Stimulated activated memory B cell treated with anti-CD40 and anti-IgM and Interleukin-4, amounts not matched to agents 10 μg/mL and 1 μg/mL and 100 μg/mL, for 72 hours (primary cell): ENCODE data around the gene LENG9.
A peak's percentile ranks its signal among the peaks of the same experiment; 100 is the strongest.
"Not testable (repeated sequence)": the region's sequence is repeated elsewhere in the genome, so short reads cannot be mapped to it uniquely, and the experiment has no call there.

Experiments
- ATAC-seq: fragments of 150-1000 bp; cut with Tn5 transposase; 2 replicates; pipeline ENCODE4 v1.10.0; 2021
- H3K27ac Mint-ChIP-seq: one replicate; pipeline ENCODE4 v1.8.0; 2022; ENCODE audit warnings: mild to moderate bottlenecking, mixed read lengths
- H3K27me3 Mint-ChIP-seq: one replicate; pipeline ENCODE4 v1.8.0; 2022; ENCODE audit warnings: mixed read lengths
- H3K36me3 Mint-ChIP-seq: one replicate; pipeline ENCODE4 v1.8.0; 2022; ENCODE audit warnings: mixed read lengths
- H3K4me1 Mint-ChIP-seq: one replicate; pipeline ENCODE4 v1.8.0; 2022; ENCODE audit warnings: mixed read lengths
- H3K4me3 Mint-ChIP-seq: one replicate; pipeline ENCODE4 v1.8.0; 2022; ENCODE audit warnings: mild to moderate bottlenecking, moderate library complexity, mixed read lengths
- H3K9me3 Mint-ChIP-seq: one replicate; pipeline ENCODE4 v1.8.0; 2022; ENCODE audit warnings: mixed read lengths

LENG9 gene

GRCh38 chr19:54456423-54457373 lies 6.9 kb downstream of the LENG9 start:
- Mint-ChIP-seq H3K36me3 (peaks cover 73% of the 10 kb centered on the region), H3K4me3 (no peak overlapping the region), H3K27ac (no peak overlapping the region), H3K27me3 (no peaks in the 10 kb centered on the region), H3K4me1 (peaks cover 38% of the 10 kb centered on the region), H3K9me3 (no peaks in the 10 kb centered on the region)
- ATAC-seq: no peak

- peaks cover 40% of the 10 kb centered on the region for H3K4me1 Mint-ChIP-seq
- no peaks in the 10 kb centered on the region for H3K27me3 Mint-ChIP-seq
- no peaks in the 10 kb centered on the region for H3K9me3 Mint-ChIP-seq
- H3K4me3 Mint-ChIP-seq: no peak overlapping the region
- H3K27ac Mint-ChIP-seq: no peak overlapping the region
- ATAC-seq: no peak
- peaks cover 74% of the 10 kb centered on the region for H3K36me3 Mint-ChIP-seq
Observed at GRCh38 chr19:54455786-54456422, 7.7 kb downstream of the LENG9 start.

GRCh38 chr19:54454781-54455675 lies 8.6 kb downstream of the LENG9 start:
- H3K4me3 Mint-ChIP-seq: no peak overlapping the region
- H3K9me3 Mint-ChIP-seq: no peaks in the 10 kb centered on the region
- no peak overlapping the region for H3K27ac Mint-ChIP-seq
- no peaks in the 10 kb centered on the region for H3K27me3 Mint-ChIP-seq
- H3K4me1 Mint-ChIP-seq: peaks cover 48% of the 10 kb centered on the region
- H3K36me3 Mint-ChIP-seq: peaks cover 83% of the 10 kb centered on the region
- no peak for ATAC-seq

GRCh38 chr19:54453921-54454780 lies 9.4 kb downstream of the LENG9 start:
- ATAC-seq: no peak
- H3K27me3 Mint-ChIP-seq: no peaks in the 10 kb centered on the region
- H3K36me3 Mint-ChIP-seq: peaks cover 82% of the 10 kb centered on the region
- H3K4me1 Mint-ChIP-seq: peaks cover 45% of the 10 kb centered on the region
- no peak overlapping the region for H3K27ac Mint-ChIP-seq
- H3K4me3 Mint-ChIP-seq: no peak overlapping the region
- H3K9me3 Mint-ChIP-seq: no peaks in the 10 kb centered on the region

GRCh38 chr19:54452626-54453025 lies 11.0 kb downstream of the LENG9 start:
- H3K4me1 Mint-ChIP-seq: peaks cover 43% of the 10 kb centered on the region

DNA sequence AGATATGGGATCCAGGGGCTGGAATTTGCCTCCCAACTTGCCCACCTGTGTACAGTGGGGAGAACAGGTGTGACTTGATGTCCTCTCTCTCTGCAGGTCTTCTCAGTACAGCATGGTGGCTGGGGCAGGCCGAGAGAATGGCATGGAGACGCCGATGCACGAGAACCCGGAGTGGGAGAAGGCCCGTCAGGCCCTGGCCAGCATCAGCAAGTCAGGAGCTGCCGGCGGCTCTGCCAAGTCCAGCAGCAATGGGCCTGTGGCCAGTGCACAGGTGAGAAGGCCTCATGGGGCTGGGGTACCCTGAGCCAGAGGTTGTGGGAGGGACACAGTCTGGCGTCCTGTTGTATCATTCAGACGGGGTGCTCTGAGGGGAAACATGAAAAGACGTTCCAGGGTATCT lies 11.6 kb downstream of the LENG9 start:
- Mint-ChIP-seq H3K4me1 (peaks cover 49% of the 10 kb centered on the region), H3K27ac (no peak overlapping the region), H3K27me3 (no peaks in the 10 kb centered on the region), H3K9me3 (no peaks in the 10 kb centered on the region), H3K4me3 (no peak overlapping the region), H3K36me3 (peaks cover 66% of the 10 kb centered on the region)
- no peak for ATAC-seq

More at GRCh38 chr19:54452626-54453025, 11.0 kb downstream of the LENG9 start:
- no peak for ATAC-seq
- Mint-ChIP-seq H3K9me3 (no peaks in the 10 kb centered on the region), H3K4me3 (no peak overlapping the region), H3K36me3 (peaks cover 72% of the 10 kb centered on the region), H3K27ac (no peak overlapping the region), H3K27me3 (no peaks in the 10 kb centered on the region)

DNA sequence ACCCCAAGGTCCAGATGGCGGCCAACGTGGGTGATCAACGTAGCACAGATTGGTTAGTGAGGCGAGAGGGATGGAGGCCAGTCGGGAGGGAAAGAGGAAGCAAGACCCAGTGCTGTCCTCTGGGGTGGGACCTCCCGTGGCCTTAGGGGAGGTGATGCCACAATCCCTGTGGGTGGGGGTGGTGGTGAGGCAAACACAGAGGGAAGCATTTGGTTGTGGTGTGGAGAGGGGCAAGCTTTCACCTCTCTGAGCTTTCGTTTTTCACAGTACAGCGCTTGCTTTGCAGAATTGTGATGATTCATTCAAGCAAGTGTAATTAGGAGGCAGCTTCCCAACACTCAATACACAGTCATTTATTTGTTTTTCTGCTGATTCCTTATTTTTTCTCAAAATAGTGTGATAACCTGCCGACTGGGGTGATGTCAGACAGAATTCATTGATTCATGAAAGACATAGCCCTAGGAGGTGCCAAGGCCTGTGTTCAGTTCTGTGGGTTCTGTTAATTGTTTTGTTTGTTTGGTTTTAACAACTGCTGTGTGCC lies 12.2 kb downstream of the LENG9 start:
- Mint-ChIP-seq H3K9me3 (no peaks in the 10 kb centered on the region), H3K27ac (peak overlapping the region; percentile 99)
- no peak for ATAC-seq

GRCh38 chr19:54449701-54450069 lies 13.9 kb downstream of the LENG9 start:
- no peak for ATAC-seq
- Mint-ChIP-seq H3K27ac (peak overlapping the region; percentile 99), H3K4me1 (peaks cover 53% of the 10 kb centered on the region), H3K9me3 (no peaks in the 10 kb centered on the region), H3K4me3 (peak overlapping the region; percentile 100), H3K27me3 (no peaks in the 10 kb centered on the region), H3K36me3 (peaks cover 59% of the 10 kb centered on the region)

More for the DNA sequence above, 12.2 kb downstream of the LENG9 start:
- Mint-ChIP-seq H3K4me3 (peak overlapping the region; percentile 100), H3K36me3 (peaks cover 64% of the 10 kb centered on the region), H3K4me1 (peaks cover 53% of the 10 kb centered on the region), H3K27me3 (no peaks in the 10 kb centered on the region)

- Mint-ChIP-seq H3K4me3 (peak within 1 kb of the TSS; percentile 100), H3K27me3 (no peaks in the 10 kb centered on the region), H3K36me3 (peaks cover 58% of the 10 kb centered on the region), H3K4me1 (peaks cover 53% of the 10 kb centered on the region), H3K9me3 (no peaks in the 10 kb centered on the region), H3K27ac (peak within 1 kb of the TSS; percentile 99)
- peak; percentile 98 for ATAC-seq
Observed at GRCh38 chr19:54448774-54449700, 14.5 kb downstream of the LENG9 start, which contains the start of gene LENG8. LENG8 (plus strand) TSS chr19:54449199; CDS start chr19:54451345, 2,146 bp downstream.

DNA sequence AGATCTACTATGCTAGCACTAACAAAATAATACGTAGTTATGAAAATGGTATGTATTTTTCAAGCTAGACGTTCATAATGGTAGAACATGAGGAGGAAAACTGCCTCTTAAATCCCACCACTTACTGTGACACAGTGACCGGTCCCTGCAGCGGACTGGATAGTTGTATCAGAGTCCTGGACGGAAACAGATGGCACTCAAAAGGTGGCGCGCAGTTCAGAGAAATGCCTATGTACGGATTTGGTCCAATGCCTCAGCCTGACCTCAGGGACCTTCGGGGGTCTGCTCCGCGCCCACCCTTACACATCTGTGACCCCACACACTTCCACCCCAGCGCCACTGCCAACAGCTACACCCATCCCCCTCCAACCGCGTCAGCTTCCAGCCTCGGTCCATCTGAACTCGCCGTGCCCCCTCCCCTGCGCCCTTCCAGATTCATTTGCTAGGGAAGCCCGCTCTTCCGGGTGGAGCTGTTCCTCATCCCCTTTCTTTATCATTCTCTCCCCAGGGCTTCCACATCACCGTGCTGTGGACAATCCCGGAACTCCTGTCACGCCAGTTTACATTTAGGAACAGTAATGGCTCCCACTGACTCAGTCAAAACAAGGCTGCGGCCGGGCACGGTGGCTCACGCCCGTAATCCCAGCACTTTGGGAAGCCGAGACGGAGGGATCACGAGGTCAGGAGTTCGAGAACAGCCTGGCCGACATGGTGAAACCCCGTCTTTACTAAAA lies 15.4 kb downstream of the LENG9 start:
- Mint-ChIP-seq H3K4me3 (peak overlapping the region; percentile 100), H3K36me3 (peaks cover 53% of the 10 kb centered on the region), H3K27me3 (no peaks in the 10 kb centered on the region), H3K27ac (peak overlapping the region; percentile 99), H3K4me1 (peaks cover 49% of the 10 kb centered on the region), H3K9me3 (no peaks in the 10 kb centered on the region)
- peak; percentile 31 for ATAC-seq

DNA sequence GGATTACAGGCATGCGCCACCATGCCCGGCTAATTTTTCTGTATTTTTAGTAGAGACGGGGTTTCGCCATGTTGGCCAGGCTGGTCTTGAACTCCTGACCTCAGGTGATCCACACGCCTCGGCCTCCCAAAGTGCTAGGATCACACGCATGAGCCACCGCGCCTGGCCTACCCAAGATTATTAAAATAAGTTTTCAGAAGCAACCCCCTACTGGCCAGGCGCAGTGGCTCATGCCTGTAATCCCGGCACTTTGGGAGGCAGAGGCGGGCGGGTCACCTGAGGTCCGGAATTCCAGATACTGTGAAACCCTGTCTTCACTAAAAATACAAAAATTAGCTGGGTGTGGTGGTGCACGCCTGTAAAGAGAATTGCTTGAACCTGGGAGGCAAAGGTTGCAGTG lies 17.2 kb downstream of the LENG9 start:
- H3K4me3 Mint-ChIP-seq, H3K27ac Mint-ChIP-seq, H3K27me3 Mint-ChIP-seq, ATAC-seq, H3K9me3 Mint-ChIP-seq: not testable (repeated sequence)
- peaks cover 37% of the 10 kb centered on the region for H3K4me1 Mint-ChIP-seq
- H3K36me3 Mint-ChIP-seq: peaks cover 55% of the 10 kb centered on the region

GRCh38 chr19:54444737-54445136 lies 18.8 kb downstream of the LENG9 start:
- Mint-ChIP-seq H3K36me3 (peaks cover 38% of the 10 kb centered on the region), H3K4me1 (peaks cover 22% of the 10 kb centered on the region), H3K9me3 (no peaks in the 10 kb centered on the region), H3K27me3 (no peaks in the 10 kb centered on the region), H3K4me3 (no peak overlapping the region), H3K27ac (no peak overlapping the region)
- ATAC-seq: no peak

DNA sequence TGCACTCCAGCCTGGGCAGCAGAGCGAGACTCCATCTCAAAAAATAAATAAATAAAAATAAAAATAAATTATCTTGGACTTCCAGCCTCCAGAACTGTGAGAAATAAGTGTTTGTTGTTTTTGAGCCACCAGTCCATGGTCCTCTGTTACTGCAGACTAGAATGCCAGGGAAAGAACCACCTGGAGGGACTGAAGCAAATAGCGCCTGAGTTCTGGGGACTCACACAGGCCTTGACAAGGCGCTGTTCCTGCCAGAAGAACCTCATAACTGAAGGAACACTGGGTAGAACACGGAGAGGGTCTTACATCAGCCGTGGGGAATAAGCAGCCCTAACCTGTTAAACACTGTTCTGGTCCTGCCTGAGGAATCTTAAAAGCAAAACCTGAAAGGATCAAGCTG lies 22.9 kb downstream of the LENG9 start:
- H3K27me3 Mint-ChIP-seq: no peaks in the 10 kb centered on the region
- no peak overlapping the region for H3K4me3 Mint-ChIP-seq
- H3K36me3 Mint-ChIP-seq: peaks cover 41% of the 10 kb centered on the region
- H3K9me3 Mint-ChIP-seq: no peaks in the 10 kb centered on the region
- H3K4me1 Mint-ChIP-seq: peaks cover 18% of the 10 kb centered on the region
- H3K27ac Mint-ChIP-seq: no peak overlapping the region
- no peak for ATAC-seq
